Stimulated activated CD8-positive, alpha-beta memory T cell treated with anti-CD3 and anti-CD28 coated beads, Interleukin-15, amount 100 ng/mL, for 48 hours (primary cell): ENCODE results near the gene TMEM178B.

Source experiments
- DNase-seq, 2 donors: peaks; one replicate each; pipeline ENCODE4 v3.0.0-alpha.2; 2020; ENCODE audit warnings: low read depth in 2 of 2

Gene TMEM178B

DNA sequence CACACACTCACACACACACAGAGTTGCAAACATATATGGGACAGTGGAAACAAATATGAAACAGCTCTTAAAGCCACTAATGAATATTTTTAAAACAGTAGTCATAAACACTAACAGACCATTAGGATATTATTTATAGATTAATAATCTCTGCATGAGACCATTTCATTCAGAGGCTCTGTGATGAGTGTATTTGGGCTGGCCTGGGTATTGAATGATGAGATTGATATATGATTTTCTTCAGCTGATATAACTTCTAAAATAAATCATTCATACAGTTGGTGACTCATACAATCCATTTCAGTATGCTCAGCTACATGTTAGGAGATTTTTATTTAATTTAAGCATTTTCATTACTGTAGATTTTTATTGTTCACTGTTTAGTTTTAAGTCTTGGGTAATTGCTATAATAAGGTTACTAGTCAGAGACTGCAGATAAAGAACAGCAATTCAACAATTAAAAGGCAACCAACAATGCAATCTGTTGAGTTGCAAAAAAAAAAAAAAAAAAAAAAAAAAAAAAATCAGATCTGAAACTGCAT lies 452.2 kb downstream of the TMEM178B start:
- no peak for DNase-seq

- DNase-seq, result no peak
Observed at GRCh38 chr7:141527076-141527475, 453.2 kb downstream of the TMEM178B start.

DNA sequence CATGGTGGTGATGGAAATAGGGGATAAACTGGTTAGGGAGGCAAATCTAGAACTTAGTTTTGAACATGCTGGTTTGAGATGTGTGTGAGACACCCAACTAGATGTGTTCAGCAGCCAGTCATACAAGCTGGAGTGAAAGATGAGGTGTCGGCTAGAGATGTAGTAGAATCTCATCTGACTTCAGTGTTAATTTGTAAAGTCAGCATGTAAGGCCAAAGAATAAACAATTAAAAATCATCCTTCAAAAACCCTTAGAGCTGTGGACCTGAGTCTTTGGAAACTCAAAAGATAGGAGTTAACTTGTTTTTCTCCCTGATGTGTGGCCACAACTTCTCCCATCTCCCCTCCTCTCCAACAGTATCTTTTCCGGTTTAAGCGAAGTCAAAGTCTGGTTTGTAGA lies 454.5 kb downstream of the TMEM178B start:
- no peak for DNase-seq
